OCI-LY3 (cell line): ENCODE results near the gene AHSG.

ENCODE experiments used
- H2AFZ ChIP-seq: fragments of 200-600, 300-600 bp; shearing (Covaris generic); 2 replicates; pipeline ENCODE4 v1.6.0; 2014; ENCODE audit warnings: antibody characterized with exemption, low read depth, low read length
- H3K27ac ChIP-seq: fragments of 200-600, 300-600 bp; sonication (generic); 2 replicates; pipeline ENCODE4 v1.5.1; 2014; ENCODE audit warnings: mild to moderate bottlenecking, low read length, moderate library complexity, mixed read lengths
- H3K27me3 ChIP-seq: fragments of 200-600, 300-600 bp; sonication (generic); 2 replicates; pipeline ENCODE4 v1.6.1; 2014; ENCODE audit warnings: low read depth, low read length, mixed read lengths
- H3K36me3 ChIP-seq: fragments of 200-600, 300-600 bp; sonication (generic); replicated peaks from 2 replicates; pipeline ENCODE3; 2014; ENCODE audit warnings: low read depth, low read length, mixed read lengths
- H3K4me1 ChIP-seq: fragments of 300-600, 200-600 bp; sonication (generic); 2 replicates; pipeline ENCODE4 v1.6.1; 2014; ENCODE audit warnings: low read length, mixed read lengths
- H3K4me2 ChIP-seq: fragments of 200-600, 300-600 bp; sonication (generic); 2 replicates; pipeline ENCODE4 v1.6.1; 2014; ENCODE audit warnings: low read length, mixed read lengths
- H3K4me3 ChIP-seq: fragments of 300-600, 200-600 bp; sonication (generic); 2 replicates; pipeline ENCODE4 v1.5.1; 2014; ENCODE audit warnings: antibody characterized with exemption, mild to moderate bottlenecking, low read length, moderate library complexity
- H3K79me2 ChIP-seq: fragments of 300-600, 200-600 bp; shearing (Covaris generic); 2 replicates; pipeline ENCODE4 v1.6.1; 2014; ENCODE audit warnings: mild to moderate bottlenecking, low read length, mixed read lengths
- H3K9ac ChIP-seq: fragments of 300-600, 200-600 bp; shearing (Covaris generic); 2 replicates; pipeline ENCODE4 v1.6.0; 2014; ENCODE audit warnings: mild to moderate bottlenecking, low read length, moderate library complexity
- H3K9me3 ChIP-seq: fragments of 200-600, 300-600 bp; shearing (Covaris generic); 2 replicates; pipeline ENCODE4 v1.6.1; 2014; ENCODE audit warnings: low read length, mixed read lengths; ENCODE audit not compliant: insufficient read depth
- H4K20me1 ChIP-seq: fragments of 200-600, 300-600 bp; sonication (generic); 2 replicates; pipeline ENCODE4 v1.6.1; 2016; ENCODE audit warnings: low read length, mixed read lengths; ENCODE audit not compliant: insufficient read depth
- CTCF ChIP-seq: fragments of 200-600, 300-600 bp; sonication (generic); IDR thresholded peaks from 2 replicates; pipeline ENCODE4 v1.5.1; 2014; ENCODE audit warnings: antibody characterized with exemption, low read length, low read depth
- EZH2phosphoT487 ChIP-seq: fragments of 200-600 bp; shearing (Covaris generic); IDR thresholded peaks from 2 replicates; pipeline ENCODE4 v1.6.1; 2018; ENCODE audit warnings: antibody characterized with exemption, mixed run types, low read depth

AHSG gene

GRCh38 chr3:186593862-186594261 is 19.0 kb upstream of the AHSG start:
- Histone ChIP-seq H3K36me3 (no peaks in the 10 kb centered on the region), H3K27me3 (no peaks in the 10 kb centered on the region), H3K9me3 (no peaks in the 10 kb centered on the region), H3K79me2 (no peaks in the 10 kb centered on the region), H4K20me1 (no peaks in the 10 kb centered on the region), H3K9ac (no peak overlapping the region), H3K4me1 (no peaks in the 10 kb centered on the region), H3K4me3 (no peak overlapping the region), H3K4me2 (no peak overlapping the region), H3K27ac (no peak overlapping the region), H2AFZ (no peak overlapping the region)
- TF ChIP-seq EZH2phosphoT487 = no peak
- TF ChIP-seq CTCF = no peak

GRCh38 chr3:186594591-186595113 is 18.2 kb upstream of the AHSG start:
- Histone ChIP-seq H3K79me2 (no peaks in the 10 kb centered on the region), H3K4me3 (no peak overlapping the region), H3K9ac (no peak overlapping the region), H3K4me2 (no peak overlapping the region), H3K4me1 (no peaks in the 10 kb centered on the region), H3K36me3 (no peaks in the 10 kb centered on the region), H2AFZ (no peak overlapping the region), H3K9me3 (no peaks in the 10 kb centered on the region), H4K20me1 (no peaks in the 10 kb centered on the region), H3K27me3 (no peaks in the 10 kb centered on the region), H3K27ac (no peak overlapping the region)
- TF ChIP-seq EZH2phosphoT487 (no peak), CTCF (no peak)

GRCh38 chr3:186596568-186597287 is 16.1 kb upstream of the AHSG start:
- no peaks in the 10 kb centered on the region for H3K4me1 ChIP-seq

More at GRCh38 chr3:186596568-186597287, 16.1 kb upstream of the AHSG start:
- Histone ChIP-seq H3K27ac (no peak overlapping the region), H2AFZ (no peak overlapping the region), H3K27me3 (no peaks in the 10 kb centered on the region), H3K9me3 (no peaks in the 10 kb centered on the region), H3K4me3 (no peak overlapping the region), H3K4me2 (no peak overlapping the region), H3K79me2 (no peaks in the 10 kb centered on the region), H4K20me1 (no peaks in the 10 kb centered on the region), H3K36me3 (no peaks in the 10 kb centered on the region), H3K9ac (no peak overlapping the region)
- TF ChIP-seq CTCF = no peak
- TF ChIP-seq EZH2phosphoT487 = no peak
